ENCODE data around the gene KRT72.

Gene KRT72

GRCh38 chr12:52555577-52555976 is 45.7 kb downstream of the KRT72 start:
- no peak overlapping the region for H3K4me3 ChIP-seq (ENCODE audit: severe bottlenecking)
- H3K9me3 ChIP-seq (ENCODE audit: severe bottlenecking), result no peaks in the 10 kb centered on the region
- H3K36me3 ChIP-seq (ENCODE audit: low read depth), result no peaks in the 10 kb centered on the region
- ATAC-seq (ENCODE audit: low read depth) (no peak), DNase-seq (ENCODE audit: low spot score) (no peak)
- TF ChIP-seq, protein P1, sequence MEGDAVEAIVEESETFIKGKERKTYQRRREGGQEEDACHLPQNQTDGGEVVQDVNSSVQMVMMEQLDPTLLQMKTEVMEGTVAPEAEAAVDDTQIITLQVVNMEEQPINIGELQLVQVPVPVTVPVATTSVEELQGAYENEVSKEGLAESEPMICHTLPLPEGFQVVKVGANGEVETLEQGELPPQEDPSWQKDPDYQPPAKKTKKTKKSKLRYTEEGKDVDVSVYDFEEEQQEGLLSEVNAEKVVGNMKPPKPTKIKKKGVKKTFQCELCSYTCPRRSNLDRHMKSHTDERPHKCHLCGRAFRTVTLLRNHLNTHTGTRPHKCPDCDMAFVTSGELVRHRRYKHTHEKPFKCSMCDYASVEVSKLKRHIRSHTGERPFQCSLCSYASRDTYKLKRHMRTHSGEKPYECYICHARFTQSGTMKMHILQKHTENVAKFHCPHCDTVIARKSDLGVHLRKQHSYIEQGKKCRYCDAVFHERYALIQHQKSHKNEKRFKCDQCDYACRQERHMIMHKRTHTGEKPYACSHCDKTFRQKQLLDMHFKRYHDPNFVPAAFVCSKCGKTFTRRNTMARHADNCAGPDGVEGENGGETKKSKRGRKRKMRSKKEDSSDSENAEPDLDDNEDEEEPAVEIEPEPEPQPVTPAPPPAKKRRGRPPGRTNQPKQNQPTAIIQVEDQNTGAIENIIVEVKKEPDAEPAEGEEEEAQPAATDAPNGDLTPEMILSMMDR (IDR thresholded peaks at IDR 0.05; ENCODE audit: poor library complexity, severe bottlenecking), result no peak
- no peaks in the 10 kb centered on the region for H3K4me1 ChIP-seq (ENCODE audit: insufficient read depth, poor library complexity, severe bottlenecking)
- no peaks in the 10 kb centered on the region for H3K27me3 ChIP-seq (ENCODE audit: insufficient read depth, poor library complexity, severe bottlenecking)
- H3K27ac ChIP-seq (ENCODE audit: poor library complexity, severe bottlenecking), result no peak overlapping the region

GRCh38 chr12:52552681-52553195 is 48.5 kb downstream of the KRT72 start, which contains the start of gene KRT71:
TSS of gene KRT71 (minus strand) at chr12:52553145. CDS start at chr12:52553077, 68 bp downstream.
- TF ChIP-seq, protein P1 (IDR thresholded peaks at IDR 0.05; ENCODE audit: poor library complexity, severe bottlenecking), result no peak
- no peak for DNase-seq (ENCODE audit: low spot score)
- H3K9me3 ChIP-seq (ENCODE audit: severe bottlenecking), result no peaks in the 10 kb centered on the region
- H3K4me3 ChIP-seq (ENCODE audit: severe bottlenecking), result no peak within 1 kb of the TSS
- no peaks in the 10 kb centered on the region for H3K27me3 ChIP-seq (ENCODE audit: insufficient read depth, poor library complexity, severe bottlenecking)
- H3K4me1 ChIP-seq (ENCODE audit: insufficient read depth, poor library complexity, severe bottlenecking), result no peaks in the 10 kb centered on the region
- no peak within 1 kb of the TSS for H3K27ac ChIP-seq (ENCODE audit: poor library complexity, severe bottlenecking)
- no peaks in the 10 kb centered on the region for H3K36me3 ChIP-seq (ENCODE audit: low read depth)
- ATAC-seq (ENCODE audit: low read depth), result no peak

- no peak overlapping the region for H3K27ac ChIP-seq (ENCODE audit: poor library complexity, severe bottlenecking)
- TF ChIP-seq, protein P1 (IDR thresholded peaks at IDR 0.05; ENCODE audit: poor library complexity, severe bottlenecking), result no peak
- no peak for ATAC-seq (ENCODE audit: low read depth)
Measured at GRCh38 chr12:52552055-52552454, 49.2 kb downstream of the KRT72 start.

GRCh38 chr12:52551216-52551865 is 49.9 kb downstream of the KRT72 start:
- H3K36me3 ChIP-seq (ENCODE audit: low read depth), result no peaks in the 10 kb centered on the region
- DNase-seq (ENCODE audit: low spot score) (no peak), ATAC-seq (ENCODE audit: low read depth) (no peak)
- no peaks in the 10 kb centered on the region for H3K9me3 ChIP-seq (ENCODE audit: severe bottlenecking)
- H3K27ac ChIP-seq (ENCODE audit: poor library complexity, severe bottlenecking), result no peak overlapping the region
- H3K4me1 ChIP-seq (ENCODE audit: insufficient read depth, poor library complexity, severe bottlenecking), result no peaks in the 10 kb centered on the region
- H3K4me3 ChIP-seq (ENCODE audit: severe bottlenecking), result no peak overlapping the region
- TF ChIP-seq, protein P1 (IDR thresholded peaks at IDR 0.05; ENCODE audit: poor library complexity, severe bottlenecking), result no peak
- no peaks in the 10 kb centered on the region for H3K27me3 ChIP-seq (ENCODE audit: insufficient read depth, poor library complexity, severe bottlenecking)

More at GRCh38 chr12:52552055-52552454, 49.2 kb downstream of the KRT72 start:
- Histone ChIP-seq H3K4me1 (ENCODE audit: insufficient read depth, poor library complexity, severe bottlenecking) (no peaks in the 10 kb centered on the region), H3K9me3 (ENCODE audit: severe bottlenecking) (no peaks in the 10 kb centered on the region), H3K4me3 (ENCODE audit: severe bottlenecking) (no peak overlapping the region), H3K27me3 (ENCODE audit: insufficient read depth, poor library complexity, severe bottlenecking) (no peaks in the 10 kb centered on the region), H3K36me3 (ENCODE audit: low read depth) (no peaks in the 10 kb centered on the region)
- no peak for DNase-seq (ENCODE audit: low spot score)

DNA sequence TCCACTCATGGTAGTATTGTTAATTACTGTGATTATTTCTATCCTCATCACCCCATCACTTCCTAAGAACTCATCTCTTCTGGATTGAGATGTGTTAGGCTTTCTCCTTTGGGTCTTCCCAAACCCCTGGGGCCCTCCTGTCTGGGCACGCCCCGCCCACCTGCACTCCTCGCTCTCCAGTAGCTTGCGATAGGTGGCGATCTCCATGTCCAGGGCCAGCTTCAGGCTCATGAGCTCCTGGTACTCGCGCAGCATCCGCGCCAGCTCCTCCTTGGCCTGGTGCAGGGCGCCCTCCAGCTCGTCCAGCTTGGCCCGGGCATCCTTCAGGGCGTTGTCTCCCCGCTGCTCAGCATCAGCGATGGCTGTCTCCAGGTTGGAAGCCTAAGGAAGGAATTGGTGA is 55.1 kb downstream of the KRT72 start:
- H3K9me3 ChIP-seq (ENCODE audit: severe bottlenecking), result no peaks in the 10 kb centered on the region
- no peaks in the 10 kb centered on the region for H3K4me1 ChIP-seq (ENCODE audit: insufficient read depth, poor library complexity, severe bottlenecking)
- TF ChIP-seq, protein P1 (IDR thresholded peaks at IDR 0.05; ENCODE audit: poor library complexity, severe bottlenecking), result no peak
- no peaks in the 10 kb centered on the region for H3K27me3 ChIP-seq (ENCODE audit: insufficient read depth, poor library complexity, severe bottlenecking)
- ATAC-seq (ENCODE audit: low read depth) (no peak), DNase-seq (ENCODE audit: low spot score) (no peak)
- no peak overlapping the region for H3K27ac ChIP-seq (ENCODE audit: poor library complexity, severe bottlenecking)
- H3K4me3 ChIP-seq (ENCODE audit: severe bottlenecking), result no peak overlapping the region
- no peaks in the 10 kb centered on the region for H3K36me3 ChIP-seq (ENCODE audit: low read depth)
